Psoas muscle (tissue), 8 donors: Measurements from ENCODE around the gene SCRT2. TPM values are rescaled to one million over a fixed set of nuclear protein-coding genes. Genes with fewer than 3 reads are reported as not detected.

Experiments
- ATAC-seq, 4 donors: fragments of 200-7000 bp; cut with Tn5 transposase; one replicate each; pipeline ENCODE4 v1.9.1; 2020; ENCODE audit warnings: moderate library complexity in 3 of 4, mild to moderate bottlenecking in 2 of 4
- DNase-seq, 2 donors: peaks; one replicate each; pipeline ENCODE4 v3.0.0-alpha.2; 2020
- H3K27ac ChIP-seq: fragments of 200-600 bp; one replicate; pipeline ENCODE4 v1.8.0; 2022
- H3K27me3 ChIP-seq, 3 donors: fragments of 200-600 bp in 1 of 3; one replicate each; pipeline versions ENCODE4 v1.6.1 to v1.8.0; 2013 to 2022; ENCODE audit warnings: low read length in 2 of 3, mild to moderate bottlenecking in 2 of 3, moderate library complexity in 1 of 3; ENCODE audit not compliant: insufficient read depth in 3 of 3
- H3K36me3 ChIP-seq, 2 donors: fragments of 200-600 bp in 1 of 2; one replicate each; pipeline versions ENCODE4 v1.6.1 to v1.8.0; 2013 to 2022; ENCODE audit warnings: low read depth in 1 of 2, mild to moderate bottlenecking in 1 of 2, moderate library complexity in 1 of 2; ENCODE audit not compliant: insufficient read depth in 1 of 2
- H3K4me1 ChIP-seq: fragments of 200-600 bp; one replicate; pipeline ENCODE4 v1.8.0; 2022
- H3K4me3 ChIP-seq: fragments of 200-600 bp; one replicate; pipeline ENCODE4 v1.8.0; 2022; ENCODE audit warnings: mild to moderate bottlenecking
- H3K9me3 ChIP-seq: fragments of 200-600 bp; one replicate; pipeline ENCODE4 v1.8.0; 2022
- CTCF ChIP-seq: fragments of 200-600 bp; IDR thresholded peaks from one replicate; pipeline ENCODE4 v1.8.0; 2022; ENCODE audit warnings: antibody characterized with exemption
- WGBS, 3 donors: extraction: QIAGEN DNeasy Blood & Tissue Kit; methylation state at CpG; one replicate each; pipeline versions ENCODE4 v1.1.6 to v1.1.7; 2013; 5-methylcytosine and 5-hydroxymethylcytosine counted together
- intact Hi-C, 2 donors: fragments of 100-400 bp; cut with DNase I; formaldehyde crosslinking; loops; one replicate each; pipeline versions ENCODE4 v1.11.0 to v1.14.2; 2022
- polyA plus RNA-seq, 3 donors: library from polyadenylated mRNA; stranded (reverse); fragments of 200-250 nt; gene quantifications; one replicate each; pipeline ENCODE4 v1.2.3, GENCODE V29; 2013
- total RNA-seq, 4 donors: library from RNA; stranded (reverse); fragmentation: NEBNext Ultra II Directional in 2 of 4; extraction: Animal tissue kit (Norgen Biotek cat#: 25700) in 2 of 4; gene quantifications; one replicate each; pipeline versions ENCODE4 v1.2.1 to v1.2.4, GENCODE V29; 2021 to 2023
- donor health status: healthy with polysubstance abuse.
- donor health status: DM: no; HTN: no; CAD: no; lungs with moderate emphysema.
- donor health status: Bipolar disorder and iron deficiency.
- donor health status: healthy.
- donor health status: DM: yes; HTN: yes; CAD: no.
- donor health status: DM: no; HTN: no; CAD: no.
- donor health status: DM: no; HTN: no; CAD: no.
- donor health status: DM: yes; HTN: yes; CAD: no.

Gene SCRT2
- total and polyA plus RNA-seq, 7 donors = not detected

GRCh38 chr20:641516-641875 lies 34.1 kb downstream of the SCRT2 start:
- Histone ChIP-seq H3K4me3 (no peak overlapping the region), H3K27me3 (peaks cover 0 to 10% (median 4%) of the 10 kb centered on the region in 3 donors), H3K36me3 (peaks cover 0 to 1% of the 10 kb centered on the region in 2 donors), H3K27ac (no peak overlapping the region), H3K9me3 (no peaks in the 10 kb centered on the region), H3K4me1 (peaks cover 6% of the 10 kb centered on the region)
- ATAC-seq (no peak), DNase-seq (no peak)
- WGBS, 3 donors = 13 to 15% (median 14%) methylated on average over 12 of the region's 12 CpGs
- no peak for TF ChIP-seq CTCF
- intact Hi-C loops = no loop called here

DNA sequence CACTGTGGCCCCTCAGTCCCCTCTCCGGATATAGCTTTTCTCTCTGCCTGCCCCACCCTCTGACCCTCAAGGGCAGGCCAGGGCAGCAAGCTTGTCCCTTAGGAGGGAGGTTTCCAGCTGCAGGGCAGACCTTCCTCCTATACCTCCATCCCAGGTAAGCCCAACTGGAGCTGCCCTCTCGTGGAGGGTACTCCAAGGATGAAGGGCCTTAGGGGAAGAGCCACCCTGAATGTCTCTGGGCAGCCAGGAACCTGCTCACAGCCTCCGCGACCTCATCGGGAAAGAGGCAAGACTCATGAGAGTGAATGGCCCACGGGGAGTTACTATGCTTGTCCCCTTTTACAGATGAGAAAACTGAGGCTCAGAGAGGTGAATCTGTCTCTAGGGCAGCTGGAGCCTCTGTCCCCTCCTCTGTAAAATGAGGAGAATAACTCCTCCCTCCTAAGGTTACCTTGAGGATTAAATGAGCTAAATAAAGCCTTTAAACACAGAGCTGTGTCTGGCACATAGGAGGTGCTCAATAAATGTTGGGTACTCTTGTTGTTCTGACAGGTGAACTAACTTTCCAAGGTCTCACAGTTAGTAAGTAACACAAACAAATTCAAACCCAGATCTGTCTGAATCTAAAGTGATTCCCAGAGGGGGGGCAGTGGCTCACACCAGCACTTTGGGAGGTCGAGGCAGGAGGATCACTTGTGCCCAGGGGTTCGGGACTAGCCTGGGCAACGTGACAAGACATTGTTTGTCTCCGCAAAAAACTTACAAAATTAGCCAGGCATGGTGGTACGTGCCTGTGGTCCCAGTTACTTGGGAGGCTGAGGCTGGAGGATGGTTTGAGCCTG lies 34.7 kb downstream of the SCRT2 start:
- H3K4me1 ChIP-seq = peaks cover 6% of the 10 kb centered on the region
- no peak overlapping the region for H3K27ac ChIP-seq
- intact Hi-C loops = no loop called here
- no peak for ATAC-seq
- no peak for DNase-seq
- no peaks in the 10 kb centered on the region for H3K36me3 ChIP-seq
- H3K27me3 ChIP-seq = peaks cover 0 to 10% (median 4%) of the 10 kb centered on the region in 3 donors
- no peak overlapping the region for H3K4me3 ChIP-seq
- H3K9me3 ChIP-seq = no peaks in the 10 kb centered on the region
- WGBS, 3 donors = 32 to 39% (median 35%) methylated on average over 11 of the region's 11 CpGs
- TF ChIP-seq CTCF = no peak

- peaks cover 0 to 10% (median 4%) of the 10 kb centered on the region in 3 donors for H3K27me3 ChIP-seq
- H3K36me3 ChIP-seq = no peaks in the 10 kb centered on the region
- H3K4me3 ChIP-seq = no peak overlapping the region
- WGBS, 3 donors = 57 to 64% (median 61%) methylated on average over 1 of the region's 1 CpG
- TF ChIP-seq CTCF = no peak
- intact Hi-C loops = no loop called here
- ATAC-seq = no peak
- no peak overlapping the region for H3K27ac ChIP-seq
- no peak for DNase-seq
- peaks cover 6% of the 10 kb centered on the region for H3K4me1 ChIP-seq
- H3K9me3 ChIP-seq = no peaks in the 10 kb centered on the region
Measured at GRCh38 chr20:638579-638978, 37.0 kb downstream of the SCRT2 start.

DNA sequence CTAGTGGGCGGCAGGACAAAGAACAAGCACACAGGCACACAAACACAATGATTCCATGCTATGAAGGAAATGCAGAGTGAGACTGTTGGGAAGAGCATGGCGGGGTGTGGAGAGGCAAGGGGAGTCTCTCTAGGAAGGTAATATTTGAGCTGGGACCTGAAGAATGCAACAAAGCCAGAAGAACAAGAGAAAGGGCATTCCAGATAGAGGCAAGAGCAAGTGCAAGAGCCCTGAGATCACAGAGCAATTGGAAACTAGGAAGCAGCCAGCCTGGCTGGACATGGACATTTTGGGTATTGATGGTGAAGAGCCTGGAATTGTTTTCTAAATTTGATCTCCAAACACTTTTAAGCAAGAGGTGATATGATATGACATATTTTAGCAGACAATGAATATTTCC lies 38.0 kb downstream of the SCRT2 start:
- Histone ChIP-seq H3K4me1 (peaks cover 2% of the 10 kb centered on the region), H3K27ac (no peak overlapping the region), H3K9me3 (no peaks in the 10 kb centered on the region), H3K4me3 (no peak overlapping the region), H3K27me3 (peaks cover 0 to 10% (median 2%) of the 10 kb centered on the region in 3 donors), H3K36me3 (no peaks in the 10 kb centered on the region)
- no peak for TF ChIP-seq CTCF
- DNase-seq (no peak), ATAC-seq (no peak)
- 75 to 94% (median 76%) methylated on average over 2 of the region's 2 CpGs for WGBS, 3 donors
- intact Hi-C loops = no loop called here

DNA sequence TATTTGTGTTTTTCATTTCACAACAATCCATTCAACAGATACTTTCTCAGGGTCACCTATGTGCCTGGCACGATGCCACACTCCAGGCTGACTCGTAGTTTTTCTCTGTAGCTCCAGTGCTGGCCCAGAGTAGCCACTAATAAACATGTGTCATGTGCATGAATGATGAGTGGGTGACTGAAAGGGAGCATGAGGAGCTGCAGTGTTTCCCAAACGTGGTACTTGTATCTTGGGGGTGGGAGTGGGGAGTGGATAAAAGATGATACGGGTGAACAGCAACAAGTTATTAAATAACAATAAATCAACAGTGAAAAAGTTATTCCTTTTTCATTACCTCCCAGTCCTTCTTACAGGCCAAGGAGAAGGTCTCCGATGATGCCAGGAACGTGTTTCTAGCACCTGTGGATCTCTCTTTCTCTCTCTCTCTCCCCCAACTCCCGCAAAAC lies 39.7 kb downstream of the SCRT2 start:
- TF ChIP-seq CTCF = no peak
- DNase-seq (no peak), ATAC-seq (no peak)
- Histone ChIP-seq H3K4me1 (no peaks in the 10 kb centered on the region), H3K9me3 (no peaks in the 10 kb centered on the region), H3K4me3 (no peak overlapping the region), H3K27me3 (peaks cover 0 to 5% (median 0%) of the 10 kb centered on the region in 3 donors), H3K36me3 (no peaks in the 10 kb centered on the region), H3K27ac (no peak overlapping the region)
- WGBS, 3 donors = 46 to 54% (median 51%) methylated on average over 7 of the region's 7 CpGs
- intact Hi-C loops = no loop called here
